Osteocyte (in vitro differentiated cells): ENCODE measurements around the gene BRIP1. TPM values are rescaled to one million over a fixed set of nuclear protein-coding genes. Genes with fewer than 3 reads are reported as not detected.

Source experiments
- DNase-seq: peaks from one replicate; pipeline ENCODE4 v3.0.0; 2021; ENCODE audit warnings: mixed read lengths; ENCODE audit not compliant: unreplicated experiment; ENCODE audit errors: extremely low spot score
- H3K27ac Mint-ChIP-seq: one replicate; pipeline ENCODE4 v1.8.0; 2021; ENCODE audit warnings: mild to moderate bottlenecking, mixed read lengths; ENCODE audit not compliant: unreplicated experiment
- H3K27me3 Mint-ChIP-seq: one replicate; pipeline ENCODE4 v1.8.0; 2021; ENCODE audit warnings: mixed read lengths; ENCODE audit not compliant: unreplicated experiment
- H3K36me3 Mint-ChIP-seq: one replicate; pipeline ENCODE4 v1.8.0; 2021; ENCODE audit warnings: mixed read lengths; ENCODE audit not compliant: unreplicated experiment
- H3K4me1 Mint-ChIP-seq: one replicate; pipeline ENCODE4 v1.8.0; 2021; ENCODE audit warnings: mixed read lengths; ENCODE audit not compliant: unreplicated experiment
- H3K4me3 Mint-ChIP-seq: one replicate; pipeline ENCODE4 v1.8.0; 2021; ENCODE audit warnings: mild to moderate bottlenecking, moderate library complexity, mixed read lengths; ENCODE audit not compliant: unreplicated experiment
- H3K9me3 Mint-ChIP-seq: one replicate; pipeline ENCODE4 v1.8.0; 2021; ENCODE audit warnings: mixed read lengths; ENCODE audit not compliant: unreplicated experiment
- total RNA-seq: library from RNA; stranded (reverse); gene quantifications from 2 replicates; pipeline ENCODE4 v1.2.1, GENCODE V29; 2021
- TF ChIP-seq, protein P1 (sequence below): fragments of 200-600 bp; sonication (generic); IDR thresholded peaks from 2 replicates; pipeline ENCODE4 v1.5.0; 2021; ENCODE audit warnings: antibody characterized with exemption, mild to moderate bottlenecking, moderate library complexity

BRIP1 gene
- total RNA-seq, 1 donor from 2014 or later, result 4.6 TPM

DNA sequence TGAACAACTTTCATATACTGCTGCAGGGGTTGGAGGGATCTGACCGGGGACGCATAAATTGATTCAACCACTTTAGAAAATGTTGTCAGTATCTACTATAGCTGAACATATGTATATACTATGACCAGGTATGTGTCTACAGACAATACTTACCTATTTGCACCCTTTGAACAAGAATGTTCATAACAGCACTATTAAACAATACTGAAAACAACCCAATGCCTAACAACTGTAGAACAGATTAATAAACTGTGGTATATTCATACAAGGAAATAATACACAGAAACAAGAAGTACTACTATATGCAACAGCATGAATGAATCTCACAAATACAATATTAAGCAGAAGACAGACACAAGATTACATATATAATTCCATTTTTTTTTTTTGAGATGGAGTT is 10.5 kb downstream of the BRIP1 start:
- no peaks in the 10 kb centered on the region for H3K27me3 Mint-ChIP-seq
- H3K4me3 Mint-ChIP-seq, result no peak overlapping the region
- no peak overlapping the region for H3K27ac Mint-ChIP-seq
- TF ChIP-seq, protein P1, sequence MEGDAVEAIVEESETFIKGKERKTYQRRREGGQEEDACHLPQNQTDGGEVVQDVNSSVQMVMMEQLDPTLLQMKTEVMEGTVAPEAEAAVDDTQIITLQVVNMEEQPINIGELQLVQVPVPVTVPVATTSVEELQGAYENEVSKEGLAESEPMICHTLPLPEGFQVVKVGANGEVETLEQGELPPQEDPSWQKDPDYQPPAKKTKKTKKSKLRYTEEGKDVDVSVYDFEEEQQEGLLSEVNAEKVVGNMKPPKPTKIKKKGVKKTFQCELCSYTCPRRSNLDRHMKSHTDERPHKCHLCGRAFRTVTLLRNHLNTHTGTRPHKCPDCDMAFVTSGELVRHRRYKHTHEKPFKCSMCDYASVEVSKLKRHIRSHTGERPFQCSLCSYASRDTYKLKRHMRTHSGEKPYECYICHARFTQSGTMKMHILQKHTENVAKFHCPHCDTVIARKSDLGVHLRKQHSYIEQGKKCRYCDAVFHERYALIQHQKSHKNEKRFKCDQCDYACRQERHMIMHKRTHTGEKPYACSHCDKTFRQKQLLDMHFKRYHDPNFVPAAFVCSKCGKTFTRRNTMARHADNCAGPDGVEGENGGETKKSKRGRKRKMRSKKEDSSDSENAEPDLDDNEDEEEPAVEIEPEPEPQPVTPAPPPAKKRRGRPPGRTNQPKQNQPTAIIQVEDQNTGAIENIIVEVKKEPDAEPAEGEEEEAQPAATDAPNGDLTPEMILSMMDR, result no peak
- H3K4me1 Mint-ChIP-seq, result peaks cover 6% of the 10 kb centered on the region
- H3K9me3 Mint-ChIP-seq, result no peaks in the 10 kb centered on the region
- peaks cover 6% of the 10 kb centered on the region for H3K36me3 Mint-ChIP-seq
- DNase-seq, result no peak

DNA sequence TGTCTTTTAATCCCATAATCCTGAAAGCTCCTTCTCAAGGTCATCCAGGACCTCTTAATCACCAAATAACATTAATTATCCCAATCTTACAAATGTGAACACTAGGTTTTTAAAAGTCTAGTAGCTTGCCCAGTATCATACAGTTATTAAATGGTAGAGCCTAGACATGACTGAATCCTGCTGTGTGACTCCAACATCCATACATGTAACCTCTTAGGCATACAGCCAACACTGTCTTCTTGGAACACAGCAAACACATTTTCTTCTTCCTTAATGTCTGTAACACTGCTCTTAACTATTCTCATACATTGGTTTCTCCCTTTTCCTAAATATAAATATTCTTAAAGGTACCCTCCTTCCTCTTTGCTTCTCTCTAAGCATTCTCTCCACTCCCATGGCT is 13.7 kb downstream of the BRIP1 start:
- H3K27me3 Mint-ChIP-seq, result no peaks in the 10 kb centered on the region
- peaks cover 6% of the 10 kb centered on the region for H3K4me1 Mint-ChIP-seq
- no peak overlapping the region for H3K27ac Mint-ChIP-seq
- H3K4me3 Mint-ChIP-seq, result no peak overlapping the region
- H3K9me3 Mint-ChIP-seq, result no peaks in the 10 kb centered on the region
- DNase-seq, result no peak
- TF ChIP-seq, protein P1, result no peak
- H3K36me3 Mint-ChIP-seq, result peaks cover 10% of the 10 kb centered on the region

DNA sequence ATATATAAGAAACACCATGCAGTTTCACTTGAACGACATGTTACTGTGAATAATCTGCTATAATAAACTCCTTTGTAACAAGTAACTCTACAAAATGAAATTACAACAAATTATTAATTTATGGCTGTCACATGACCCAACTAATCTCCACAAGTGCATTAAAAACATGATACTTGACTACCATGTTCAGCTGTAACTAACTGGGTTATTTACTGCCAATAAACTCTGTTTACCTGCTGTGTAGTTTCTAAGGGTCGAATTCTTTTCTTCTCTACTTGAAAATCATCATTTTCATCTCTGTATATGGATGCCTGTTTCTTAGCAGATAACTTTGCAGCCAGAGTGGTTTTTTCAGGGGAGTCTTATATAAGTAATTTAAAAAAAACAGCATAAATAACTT is 14.4 kb downstream of the BRIP1 start:
- TF ChIP-seq, protein P1, result no peak
- H3K27me3 Mint-ChIP-seq, result no peaks in the 10 kb centered on the region

DNA sequence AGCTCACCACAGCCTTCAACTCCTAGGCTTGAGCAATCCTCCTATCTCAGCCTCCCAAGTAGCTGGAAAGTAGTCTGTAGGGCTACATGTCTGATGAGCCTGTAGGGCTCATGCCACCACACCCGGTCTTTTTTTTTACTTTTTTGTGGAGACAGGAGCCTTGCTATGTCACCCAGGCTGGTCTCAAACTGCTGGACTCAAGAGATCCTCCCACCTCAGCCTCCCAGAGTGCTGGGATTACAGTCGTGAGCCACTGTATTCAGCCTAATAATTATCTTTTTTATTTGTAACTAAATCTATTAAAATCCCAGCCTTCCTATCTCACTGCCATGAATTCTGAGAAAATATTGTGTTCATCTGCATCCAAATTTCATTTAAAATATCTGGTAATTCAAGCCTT is 15.1 kb downstream of the BRIP1 start:
- peaks cover 12% of the 10 kb centered on the region for H3K36me3 Mint-ChIP-seq
- TF ChIP-seq, protein P1, result no peak
- no peaks in the 10 kb centered on the region for H3K27me3 Mint-ChIP-seq
- no peak overlapping the region for H3K4me3 Mint-ChIP-seq
- H3K27ac Mint-ChIP-seq, result no peak overlapping the region
- no peak for DNase-seq
- no peaks in the 10 kb centered on the region for H3K9me3 Mint-ChIP-seq
- peaks cover 6% of the 10 kb centered on the region for H3K4me1 Mint-ChIP-seq

More for the DNA sequence above, 14.4 kb downstream of the BRIP1 start:
- peaks cover 10% of the 10 kb centered on the region for H3K36me3 Mint-ChIP-seq
- no peak overlapping the region for H3K27ac Mint-ChIP-seq
- no peaks in the 10 kb centered on the region for H3K9me3 Mint-ChIP-seq
- no peak overlapping the region for H3K4me3 Mint-ChIP-seq
- peaks cover 6% of the 10 kb centered on the region for H3K4me1 Mint-ChIP-seq
- DNase-seq, result no peak

- Mint-ChIP-seq H3K9me3 (no peaks in the 10 kb centered on the region), H3K27ac (no peak overlapping the region), H3K4me1 (peaks cover 6% of the 10 kb centered on the region), H3K27me3 (no peaks in the 10 kb centered on the region), H3K36me3 (peaks cover 9% of the 10 kb centered on the region), H3K4me3 (no peak overlapping the region)
- TF ChIP-seq, protein P1, result no peak
- DNase-seq, result no peak
Observed at GRCh38 chr17:61847659-61848058, 15.7 kb downstream of the BRIP1 start.
